HepG2 (cell line): ENCODE data around the gene DIS3L2. TPM values are rescaled to one million over a fixed set of nuclear protein-coding genes. Genes with fewer than 3 reads are reported as not detected.

Source experiments
- ETV5 ChIP-seq: IDR thresholded peaks from 2 replicates; pipeline ENCODE4 v1.6.1; 2018; ENCODE audit warnings: missing biosample characterization, missing genetic modification reagents, inconsistent platforms, borderline replicate concordance
- FOXO1 ChIP-seq: sonication (generic); formaldehyde crosslinking; IDR thresholded peaks from 2 replicates; pipeline ENCODE4 v1.4.0; 2020; ENCODE audit warnings: missing genetic modification reagents
- GABPB1 ChIP-seq: IDR thresholded peaks from 2 replicates; pipeline ENCODE4 v1.6.1; 2016; ENCODE audit warnings: mild to moderate bottlenecking, missing genetic modification reagents, moderate library complexity, missing compliant biosample characterization
- HIVEP1 ChIP-seq: sonication (generic); formaldehyde crosslinking; IDR thresholded peaks from 2 replicates; pipeline ENCODE4 v1.4.0; 2020; ENCODE audit warnings: mild to moderate bottlenecking, missing genetic modification reagents
- HNRNPLL ChIP-seq: fragments of 200-400 bp; formaldehyde crosslinking; IDR thresholded peaks from 2 replicates; pipeline ENCODE4 v1.6.1; 2017; ENCODE audit warnings: mild to moderate bottlenecking, low read depth, low read length; ENCODE audit not compliant: poor library complexity, severe bottlenecking
- KAT8 ChIP-seq: IDR thresholded peaks from 2 replicates; pipeline ENCODE4 v1.6.1; 2016; ENCODE audit warnings: missing genetic modification reagents, missing compliant biosample characterization
- MAFF ChIP-seq: IDR thresholded peaks from 2 replicates; pipeline ENCODE4 v1.6.1; 2011; ENCODE audit warnings: low read depth, low read length, improper control_type of control experiment
- NCOA2 ChIP-seq: sonication (generic); formaldehyde crosslinking; IDR thresholded peaks from 2 replicates; pipeline ENCODE4 v1.8.0; 2022; ENCODE audit warnings: inconsistent platforms
- PPARG ChIP-seq: conservative IDR thresholded peaks from 2 replicates; pipeline ENCODE4 v1.6.1; 2016; ENCODE audit warnings: missing biosample characterization, missing genetic modification reagents
- REXO4 ChIP-seq: sonication (generic); formaldehyde crosslinking; IDR thresholded peaks from 2 replicates; pipeline ENCODE4 v1.8.0; 2022; ENCODE audit warnings: missing genetic modification reagents, mild to moderate bottlenecking, borderline replicate concordance
- SMC3 ChIP-seq: IDR thresholded peaks from 2 replicates; pipeline ENCODE4 v1.6.1; 2011; ENCODE audit warnings: low read length, improper control_type of control experiment
- ZBTB38 ChIP-seq: sonication (generic); formaldehyde crosslinking; IDR thresholded peaks from 2 replicates; pipeline ENCODE4 v1.5.1; 2020; ENCODE audit warnings: mild to moderate bottlenecking, missing genetic modification reagents
- ZFX ChIP-seq: sonication (generic); formaldehyde crosslinking; IDR thresholded peaks from 2 replicates; pipeline ENCODE4 v1.4.0; 2020; ENCODE audit warnings: mild to moderate bottlenecking, low read depth, missing genetic modification reagents, moderate library complexity
- ZNF225 ChIP-seq: sonication (generic); formaldehyde crosslinking; IDR thresholded peaks from 2 replicates; pipeline ENCODE4 v1.4.0; 2020; ENCODE audit warnings: mild to moderate bottlenecking, missing genetic modification reagents
- ZNF768 ChIP-seq: sonication (generic); formaldehyde crosslinking; IDR thresholded peaks from 2 replicates; pipeline ENCODE4 v1.4.0; 2020; ENCODE audit warnings: missing genetic modification reagents
- ZNF891 ChIP-seq: sonication (generic); formaldehyde crosslinking; IDR thresholded peaks from 2 replicates; pipeline ENCODE4 v1.5.0; 2020; ENCODE audit warnings: mild to moderate bottlenecking, missing genetic modification reagents
- ZSCAN21 ChIP-seq: sonication (generic); formaldehyde crosslinking; IDR thresholded peaks from 2 replicates; pipeline ENCODE4 v1.8.0; 2022; ENCODE audit warnings: mild to moderate bottlenecking, missing genetic modification reagents, moderate library complexity, borderline replicate concordance
- polyA plus RNA-seq, 8 experiments: library from polyadenylated mRNA; depleted of rRNA in 3 of 8; stranded (reverse) in 7 of 8; unstranded in 1 of 8; fragments of >200 nt; fragmentation: Illumina TruSeq in 4 of 8; extraction: Trizol in 4 of 8; gene quantifications; 2 replicates each; pipeline versions ENCODE4 v1.2.1 to v1.2.3, GENCODE V29; 2011 to 2016; ENCODE audit warnings: low read depth in 4 of 8, missing spikeins in 1 of 8, mixed read lengths in 1 of 8; ENCODE audit not compliant: insufficient read depth in 1 of 8
- total RNA-seq, 5 experiments: library from RNA; depleted of rRNA; stranded (reverse); fragments of >200 nt; fragmentation: Illumina TruSeq; extraction: Trizol; gene quantifications; 2 replicates each; pipeline ENCODE4 v1.2.3, GENCODE V29; 2016; ENCODE audit warnings: low read depth in 1 of 5
- TF ChIP-seq, protein P1 (sequence below): sonication (generic); formaldehyde crosslinking; IDR thresholded peaks from 2 replicates; pipeline ENCODE4 v1.5.1; 2020; ENCODE audit warnings: mild to moderate bottlenecking, missing genetic modification reagents, moderate library complexity
- TF ChIP-seq, protein P2 (sequence below): sonication (generic); formaldehyde crosslinking; IDR thresholded peaks from 2 replicates; pipeline ENCODE4 v1.5.1; 2020; ENCODE audit warnings: missing genetic modification reagents, mild to moderate bottlenecking, borderline replicate concordance
- TF ChIP-seq, protein P3 (sequence below): sonication (generic); formaldehyde crosslinking; IDR thresholded peaks from 2 replicates; pipeline ENCODE4 v1.4.0; 2020; ENCODE audit warnings: mild to moderate bottlenecking, missing genetic modification reagents
- TF ChIP-seq, protein P4 (sequence below): sonication (generic); formaldehyde crosslinking; IDR thresholded peaks from 2 replicates; pipeline ENCODE4 v1.4.0; 2020; ENCODE audit warnings: mild to moderate bottlenecking, missing genetic modification reagents, borderline replicate concordance

DIS3L2 gene
- total and polyA plus RNA-seq, 2 of the 13 experiments (the other 11 are each of a cell fraction or from before 2014, with no cell fraction given) = 7.0 to 23.9 TPM

DNA sequence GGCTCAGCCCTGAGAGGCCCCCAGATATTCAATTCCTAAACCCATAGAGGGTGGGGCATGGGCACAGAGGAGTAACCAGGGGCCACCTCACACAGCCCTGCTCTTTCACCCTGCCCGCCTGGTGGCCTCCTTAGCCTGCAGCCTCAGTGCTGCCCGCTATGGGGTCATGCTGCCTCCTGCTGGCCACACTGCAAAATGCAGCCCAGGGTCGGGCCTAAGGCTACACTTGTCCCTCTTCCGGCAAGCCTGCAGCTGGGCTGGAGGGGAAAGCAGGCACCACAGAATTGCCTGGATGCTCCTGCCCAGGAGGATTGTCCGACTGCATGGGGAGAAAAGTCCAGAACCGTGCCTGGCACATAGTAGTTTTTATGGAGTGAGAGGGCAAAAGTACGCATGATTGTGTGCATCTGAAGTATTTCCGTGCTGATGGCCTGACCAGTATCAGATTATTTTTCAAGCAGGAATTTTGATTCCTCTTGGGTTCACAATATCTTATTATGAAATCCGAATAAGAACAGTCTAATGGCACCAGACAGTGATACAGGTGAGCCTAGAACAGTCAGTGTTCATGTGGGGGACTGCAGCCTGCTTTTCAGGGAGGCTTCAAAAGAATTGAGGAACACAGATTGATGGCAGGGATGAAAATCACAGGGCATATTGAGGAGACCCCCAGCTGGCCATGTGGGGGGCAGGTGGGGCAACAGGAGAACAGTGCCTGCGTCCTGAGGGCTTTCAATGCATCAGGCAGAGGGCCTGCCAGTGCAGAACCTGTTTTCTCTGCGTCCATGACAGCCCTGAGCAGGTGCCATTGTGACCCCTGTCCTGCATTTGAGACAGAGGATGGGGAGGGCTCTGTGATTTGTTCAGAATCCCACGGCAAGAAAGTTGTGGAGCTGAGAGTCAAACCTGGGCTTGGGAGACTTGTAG is 365.9 kb downstream of the DIS3L2 start (continued):
- TF ChIP-seq, protein P1, sequence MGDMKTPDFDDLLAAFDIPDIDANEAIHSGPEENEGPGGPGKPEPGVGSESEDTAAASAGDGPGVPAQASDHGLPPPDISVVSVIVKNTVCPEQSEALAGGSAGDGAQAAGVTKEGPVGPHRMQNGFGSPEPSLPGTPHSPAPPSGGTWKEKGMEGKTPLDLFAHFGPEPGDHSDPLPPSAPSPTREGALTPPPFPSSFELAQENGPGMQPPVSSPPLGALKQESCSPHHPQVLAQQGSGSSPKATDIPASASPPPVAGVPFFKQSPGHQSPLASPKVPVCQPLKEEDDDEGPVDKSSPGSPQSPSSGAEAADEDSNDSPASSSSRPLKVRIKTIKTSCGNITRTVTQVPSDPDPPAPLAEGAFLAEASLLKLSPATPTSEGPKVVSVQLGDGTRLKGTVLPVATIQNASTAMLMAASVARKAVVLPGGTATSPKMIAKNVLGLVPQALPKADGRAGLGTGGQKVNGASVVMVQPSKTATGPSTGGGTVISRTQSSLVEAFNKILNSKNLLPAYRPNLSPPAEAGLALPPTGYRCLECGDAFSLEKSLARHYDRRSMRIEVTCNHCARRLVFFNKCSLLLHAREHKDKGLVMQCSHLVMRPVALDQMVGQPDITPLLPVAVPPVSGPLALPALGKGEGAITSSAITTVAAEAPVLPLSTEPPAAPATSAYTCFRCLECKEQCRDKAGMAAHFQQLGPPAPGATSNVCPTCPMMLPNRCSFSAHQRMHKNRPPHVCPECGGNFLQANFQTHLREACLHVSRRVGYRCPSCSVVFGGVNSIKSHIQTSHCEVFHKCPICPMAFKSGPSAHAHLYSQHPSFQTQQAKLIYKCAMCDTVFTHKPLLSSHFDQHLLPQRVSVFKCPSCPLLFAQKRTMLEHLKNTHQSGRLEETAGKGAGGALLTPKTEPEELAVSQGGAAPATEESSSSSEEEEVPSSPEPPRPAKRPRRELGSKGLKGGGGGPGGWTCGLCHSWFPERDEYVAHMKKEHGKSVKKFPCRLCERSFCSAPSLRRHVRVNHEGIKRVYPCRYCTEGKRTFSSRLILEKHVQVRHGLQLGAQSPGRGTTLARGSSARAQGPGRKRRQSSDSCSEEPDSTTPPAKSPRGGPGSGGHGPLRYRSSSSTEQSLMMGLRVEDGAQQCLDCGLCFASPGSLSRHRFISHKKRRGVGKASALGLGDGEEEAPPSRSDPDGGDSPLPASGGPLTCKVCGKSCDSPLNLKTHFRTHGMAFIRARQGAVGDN (CRISPR knock-in tag) = peak; percentile 17; the same call in 1 of the 2 replicates
- TF ChIP-seq ZFX (CRISPR knock-in tag) (peak; percentile 29; the same call in 1 of the 2 replicates), ZNF891 (CRISPR knock-in tag) (no peak), ZSCAN21 (CRISPR knock-in tag) (no peak; the same call in 1 of the 2 replicates), ZNF768 (CRISPR knock-in tag) (peak; percentile 60), HNRNPLL (peak; percentile 15), SMC3 (peak; percentile 43), ZBTB38 (CRISPR knock-in tag) (no peak), REXO4 (CRISPR knock-in tag) (no peak), ETV5 (CRISPR knock-in tag) (0 out of 2 replicates have a peak, but pooled peaks have one; percentile 13), NCOA2 (CRISPR knock-in tag) (0 out of 2 replicates have a peak, but pooled peaks have one; percentile 16), HIVEP1 (0 out of 2 replicates have a peak, but pooled peaks have one; percentile 33), MAFF (no peak), FOXO1 (CRISPR knock-in tag) (0 out of 2 replicates have a peak, but pooled peaks have one; percentile 39), PPARG (CRISPR knock-in tag) (0 out of 2 replicates have a peak, but pooled peaks have one; percentile 26), GABPB1 (CRISPR knock-in tag) (peak; percentile 31; the same call in 1 of the 2 replicates), KAT8 (CRISPR knock-in tag) (0 out of 2 replicates have a peak, but pooled peaks have one; percentile 38), ZNF225 (CRISPR knock-in tag) (no peak)
- TF ChIP-seq, protein P2, sequence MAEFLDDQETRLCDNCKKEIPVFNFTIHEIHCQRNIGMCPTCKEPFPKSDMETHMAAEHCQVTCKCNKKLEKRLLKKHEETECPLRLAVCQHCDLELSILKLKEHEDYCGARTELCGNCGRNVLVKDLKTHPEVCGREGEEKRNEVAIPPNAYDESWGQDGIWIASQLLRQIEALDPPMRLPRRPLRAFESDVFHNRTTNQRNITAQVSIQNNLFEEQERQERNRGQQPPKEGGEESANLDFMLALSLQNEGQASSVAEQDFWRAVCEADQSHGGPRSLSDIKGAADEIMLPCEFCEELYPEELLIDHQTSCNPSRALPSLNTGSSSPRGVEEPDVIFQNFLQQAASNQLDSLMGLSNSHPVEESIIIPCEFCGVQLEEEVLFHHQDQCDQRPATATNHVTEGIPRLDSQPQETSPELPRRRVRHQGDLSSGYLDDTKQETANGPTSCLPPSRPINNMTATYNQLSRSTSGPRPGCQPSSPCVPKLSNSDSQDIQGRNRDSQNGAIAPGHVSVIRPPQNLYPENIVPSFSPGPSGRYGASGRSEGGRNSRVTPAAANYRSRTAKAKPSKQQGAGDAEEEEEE (CRISPR knock-in tag) = no peak
- TF ChIP-seq, protein P3, sequence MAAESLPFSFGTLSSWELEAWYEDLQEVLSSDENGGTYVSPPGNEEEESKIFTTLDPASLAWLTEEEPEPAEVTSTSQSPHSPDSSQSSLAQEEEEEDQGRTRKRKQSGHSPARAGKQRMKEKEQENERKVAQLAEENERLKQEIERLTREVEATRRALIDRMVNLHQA (CRISPR knock-in tag) = no peak
- TF ChIP-seq, protein P4, sequence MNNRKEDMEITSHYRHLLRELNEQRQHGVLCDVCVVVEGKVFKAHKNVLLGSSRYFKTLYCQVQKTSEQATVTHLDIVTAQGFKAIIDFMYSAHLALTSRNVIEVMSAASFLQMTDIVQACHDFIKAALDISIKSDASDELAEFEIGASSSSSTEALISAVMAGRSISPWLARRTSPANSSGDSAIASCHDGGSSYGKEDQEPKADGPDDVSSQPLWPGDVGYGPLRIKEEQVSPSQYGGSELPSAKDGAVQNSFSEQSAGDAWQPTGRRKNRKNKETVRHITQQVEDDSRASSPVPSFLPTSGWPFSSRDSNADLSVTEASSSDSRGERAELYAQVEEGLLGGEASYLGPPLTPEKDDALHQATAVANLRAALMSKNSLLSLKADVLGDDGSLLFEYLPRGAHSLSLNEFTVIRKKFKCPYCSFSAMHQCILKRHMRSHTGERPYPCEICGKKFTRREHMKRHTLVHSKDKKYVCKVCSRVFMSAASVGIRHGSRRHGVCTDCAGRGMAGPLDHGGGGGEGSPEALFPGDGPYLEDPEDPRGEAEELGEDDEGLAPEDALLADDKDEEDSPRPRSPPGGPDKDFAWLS (CRISPR knock-in tag) = no peak
